Endodermal cell (in vitro differentiated cells): Measurements from ENCODE around the gene C5AR1. TPM values are rescaled to one million over a fixed set of nuclear protein-coding genes. Genes with fewer than 3 reads are reported as not detected.

Source experiments
- DNase-seq: peaks from one replicate; pipeline ENCODE4 v3.0.0-alpha.2; 2017
- H3K27ac ChIP-seq: 2 replicates; pipeline ENCODE4 v1.5.1; 2013; ENCODE audit warnings: mild to moderate bottlenecking, low read depth, low read length, moderate library complexity
- H3K27me3 ChIP-seq: 2 replicates; pipeline ENCODE4 v1.6.1; 2013; ENCODE audit warnings: mild to moderate bottlenecking, low read length, moderate library complexity; ENCODE audit not compliant: insufficient read depth, control insufficient read depth, poor library complexity, severe bottlenecking
- H3K36me3 ChIP-seq: 2 replicates; pipeline ENCODE4 v1.7.0; 2013; ENCODE audit warnings: mild to moderate bottlenecking, low read length, moderate library complexity; ENCODE audit not compliant: control insufficient read depth, insufficient read depth
- H3K4me1 ChIP-seq: one replicate; pipeline ENCODE4 v1.7.0; 2013; ENCODE audit warnings: low read length; ENCODE audit not compliant: control insufficient read depth, insufficient read depth
- H3K4me3 ChIP-seq: 2 replicates; pipeline ENCODE4 v1.5.1; 2013; ENCODE audit warnings: mild to moderate bottlenecking, low read length, moderate library complexity
- H3K9ac ChIP-seq: 2 replicates; pipeline ENCODE4 v1.6.1; 2013; ENCODE audit warnings: mild to moderate bottlenecking, low read length, moderate library complexity; ENCODE audit not compliant: poor library complexity, severe bottlenecking; ENCODE audit errors: extremely low read depth
- H3K9me3 ChIP-seq: 2 replicates; pipeline ENCODE4 v1.6.1; 2013; ENCODE audit warnings: mild to moderate bottlenecking, low read length, moderate library complexity; ENCODE audit not compliant: control insufficient read depth
- H3K27ac Mint-ChIP-seq: 2 replicates; pipeline ENCODE4 v1.8.0; 2020; ENCODE audit warnings: mixed read lengths
- H3K27me3 Mint-ChIP-seq: 2 replicates; pipeline ENCODE4 v1.8.0; 2021; ENCODE audit warnings: mild to moderate bottlenecking, mixed read lengths; ENCODE audit not compliant: insufficient read depth
- H3K36me3 Mint-ChIP-seq: 2 replicates; pipeline ENCODE4 v1.8.0; 2020; ENCODE audit warnings: low read depth, mixed read lengths
- H3K4me1 Mint-ChIP-seq: 2 replicates; pipeline ENCODE4 v1.8.0; 2020; ENCODE audit warnings: mixed read lengths
- H3K4me3 Mint-ChIP-seq: 2 replicates; pipeline ENCODE4 v1.8.0; 2020; ENCODE audit warnings: mild to moderate bottlenecking, moderate library complexity, mixed read lengths
- H3K9me3 Mint-ChIP-seq: 2 replicates; pipeline ENCODE4 v1.8.0; 2020; ENCODE audit warnings: mild to moderate bottlenecking, mixed read lengths
- CTCF ChIP-seq: fragments of 200-600 bp; sonication (generic); conservative IDR thresholded peaks from 2 replicates; pipeline ENCODE4 v1.5.0; 2021; ENCODE audit warnings: antibody characterized with exemption, mild to moderate bottlenecking
- WGBS, 2 experiments: methylation state at CpG; one replicate each; pipeline versions ENCODE4 v1.1.5 to v1.1.7; 2013; ENCODE audit warnings: missing lambda C conversion rate in 2 of 2, mixed read lengths in 1 of 2; ENCODE audit not compliant: insufficient coverage in 1 of 2, insufficient read length in 1 of 2; 5-methylcytosine and 5-hydroxymethylcytosine counted together
- total RNA-seq, 2 donors: library from RNA; stranded (reverse); fragmentation: NEBNext Ultra II Directional in 1 of 2; extraction: Animal tissue kit (Norgen Biotek cat#: 25700) in 1 of 2; gene quantifications; 2 replicates in 1 of 2; 3 replicates in 1 of 2; pipeline ENCODE4 v1.2.1, GENCODE V29; 2021

Gene C5AR1
- total RNA-seq, 2 donors from 2014 or later: 0.48 TPM; not detected in 1

- Histone ChIP-seq H3K4me1 (no peaks in the 10 kb centered on the region), H3K9me3 (no peaks in the 10 kb centered on the region), H3K27ac (no peak overlapping the region), H3K36me3 (peaks cover 58% of the 10 kb centered on the region), H3K27me3 (no peaks in the 10 kb centered on the region), H3K9ac (no peak overlapping the region), H3K4me3 (no peak overlapping the region)
- Mint-ChIP-seq H3K9me3 (peaks cover 3% of the 10 kb centered on the region), H3K4me3 (no peak overlapping the region), H3K4me1 (peaks cover 15% of the 10 kb centered on the region), H3K27ac (no peak overlapping the region), H3K27me3 (peaks cover 3% of the 10 kb centered on the region), H3K36me3 (peaks cover 64% of the 10 kb centered on the region)
- TF ChIP-seq CTCF: no peak
- no peak for DNase-seq
- WGBS, 2 experiments: 93% methylated on average over 2 of the region's 2 CpGs; no CpG with 5 or more reads in 1 of the 2 experiments
Measured at GRCh38 chr19:47352095-47352494, 42.4 kb downstream of the C5AR1 start.

- Mint-ChIP-seq H3K27me3 (peaks cover 3% of the 10 kb centered on the region), H3K27ac (no peak overlapping the region), H3K4me3 (no peak overlapping the region), H3K36me3 (peaks cover 76% of the 10 kb centered on the region), H3K9me3 (peaks cover 3% of the 10 kb centered on the region), H3K4me1 (peaks cover 15% of the 10 kb centered on the region)
- 95 to 96% methylated on average over 15 to 24 of the region's 24 CpGs for WGBS, 2 experiments
- no peaks in the 10 kb centered on the region for H3K9me3 ChIP-seq
- H3K9ac ChIP-seq: no peak overlapping the region
- no peak for DNase-seq
- no peak overlapping the region for H3K4me3 ChIP-seq
- H3K4me1 ChIP-seq: no peaks in the 10 kb centered on the region
- no peak overlapping the region for H3K27ac ChIP-seq
- no peaks in the 10 kb centered on the region for H3K27me3 ChIP-seq
- H3K36me3 ChIP-seq: peaks cover 70% of the 10 kb centered on the region
- no peak for TF ChIP-seq CTCF
Measured at GRCh38 chr19:47353307-47353712, 43.6 kb downstream of the C5AR1 start.

GRCh38 chr19:47356900-47357299, 47.2 kb downstream of the C5AR1 start:
- no peaks in the 10 kb centered on the region for H3K9me3 Mint-ChIP-seq
- peaks cover 97% of the 10 kb centered on the region for H3K36me3 Mint-ChIP-seq
- no peak overlapping the region for H3K9ac ChIP-seq
- DNase-seq: no peak
- H3K27me3 Mint-ChIP-seq: no peaks in the 10 kb centered on the region
- H3K9me3 ChIP-seq: no peaks in the 10 kb centered on the region
- H3K4me3 Mint-ChIP-seq: no peak overlapping the region
- no peak for TF ChIP-seq CTCF
- H3K27ac Mint-ChIP-seq: no peak overlapping the region
- H3K36me3 ChIP-seq: peaks cover 94% of the 10 kb centered on the region
- no peaks in the 10 kb centered on the region for H3K4me1 ChIP-seq
- H3K27ac ChIP-seq: no peak overlapping the region
- H3K27me3 ChIP-seq: no peaks in the 10 kb centered on the region
- no peaks in the 10 kb centered on the region for H3K4me1 Mint-ChIP-seq
- H3K4me3 ChIP-seq: no peak overlapping the region
- WGBS, 2 experiments: 95 to 98% methylated on average over 6 of the region's 6 CpGs
